Effector memory CD4-positive, alpha-beta T cell (primary cell): ENCODE results near the gene DYRK3.
A peak's percentile ranks its signal among the peaks of the same experiment; 100 is the strongest.
"Not testable (repeated sequence)": the region's sequence is repeated elsewhere in the genome, so short reads cannot be mapped to it uniquely, and the experiment has no call there.

ENCODE experiments used
- DNase-seq, 3 donors: peaks; one replicate each; pipeline ENCODE4 v3.0.0-alpha.2; 2020
- H3K27ac ChIP-seq: 2 replicates; pipeline ENCODE4 v1.7.0; 2013; ENCODE audit warnings: mild to moderate bottlenecking, low read length, moderate library complexity; ENCODE audit not compliant: insufficient read depth, poor library complexity, severe bottlenecking
- H3K27me3 ChIP-seq: replicated peaks from 2 replicates; pipeline ENCODE4 v1.7.0; 2013; ENCODE audit warnings: mild to moderate bottlenecking, low read length; ENCODE audit not compliant: insufficient read depth, control insufficient read depth, poor library complexity, severe bottlenecking
- H3K36me3 ChIP-seq: 2 replicates; pipeline ENCODE4 v1.7.0; 2013; ENCODE audit warnings: mild to moderate bottlenecking, low read length, moderate library complexity; ENCODE audit not compliant: control insufficient read depth, insufficient read depth
- H3K4me1 ChIP-seq: 2 replicates; pipeline ENCODE4 v1.7.0; 2013; ENCODE audit warnings: low read length, mild to moderate bottlenecking; ENCODE audit not compliant: control insufficient read depth, insufficient read depth, poor library complexity, severe bottlenecking
- H3K4me3 ChIP-seq: 2 replicates; pipeline ENCODE4 v1.7.0; 2013; ENCODE audit warnings: low read length, low read depth, mild to moderate bottlenecking; ENCODE audit not compliant: insufficient read depth, poor library complexity, severe bottlenecking
- H3K9me3 ChIP-seq: 2 replicates; pipeline ENCODE4 v1.7.0; 2013; ENCODE audit warnings: mild to moderate bottlenecking, low read length, moderate library complexity; ENCODE audit not compliant: control insufficient read depth

Gene DYRK3

DNA sequence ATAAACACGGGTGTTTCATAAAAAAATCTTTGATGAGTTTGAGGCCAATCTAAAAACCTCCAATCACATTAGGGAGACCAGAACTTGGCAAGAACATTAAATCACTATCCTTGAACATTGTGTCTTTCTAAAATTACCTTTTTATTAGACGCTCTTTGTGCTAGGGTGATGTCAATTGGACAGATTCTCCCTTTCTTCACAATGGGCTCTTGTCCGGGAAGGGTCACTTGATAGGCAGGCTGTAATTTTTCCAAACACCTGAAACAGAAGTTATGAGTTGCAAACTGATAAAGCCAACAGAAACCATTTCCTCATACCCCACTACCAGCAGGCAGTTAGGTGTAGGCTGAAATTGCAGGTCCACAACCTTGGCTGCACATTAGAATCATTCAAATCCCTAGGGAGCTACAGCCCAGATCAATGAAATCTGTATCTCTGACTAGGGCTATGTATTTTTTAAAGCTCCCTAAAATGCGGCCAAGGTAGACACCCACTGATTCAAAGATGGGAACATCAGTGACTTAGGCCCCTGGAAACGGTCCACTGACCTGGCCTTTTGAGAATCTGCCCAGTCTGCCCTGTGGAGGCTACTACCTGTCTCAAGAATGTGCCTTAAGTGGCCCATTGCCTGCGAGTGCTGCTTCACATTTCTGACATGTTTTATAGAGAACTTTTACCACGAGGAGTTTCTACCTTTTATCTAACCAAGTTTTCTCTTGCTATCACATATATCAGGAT lies 39.6 kb upstream of the DYRK3 start:
- H3K27ac ChIP-seq, result no peak overlapping the region
- H3K36me3 ChIP-seq, result peaks cover 71% of the 10 kb centered on the region
- H3K9me3 ChIP-seq, result no peaks in the 10 kb centered on the region
- DNase-seq, result no peak
- no peak overlapping the region for H3K4me3 ChIP-seq
- H3K27me3 ChIP-seq, result no peaks in the 10 kb centered on the region
- H3K4me1 ChIP-seq, result peaks cover 7% of the 10 kb centered on the region

DNA sequence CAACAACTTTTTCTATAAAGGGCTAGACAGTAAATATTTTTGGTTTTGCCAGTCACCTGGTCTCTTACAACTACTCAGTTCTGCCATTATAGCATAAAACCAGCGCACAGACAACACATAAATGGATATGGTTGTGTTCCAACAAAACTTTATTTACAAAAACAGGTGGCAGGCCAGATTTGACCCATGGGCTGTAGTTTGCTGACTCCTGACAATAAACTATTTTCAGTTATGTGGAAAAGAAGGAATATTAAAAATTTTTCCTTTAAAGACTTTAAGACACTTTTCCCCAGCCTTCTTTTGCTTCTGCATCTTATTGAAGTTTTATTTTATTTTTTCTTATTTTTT lies 39.0 kb upstream of the DYRK3 start:
- Histone ChIP-seq H3K4me3 (no peak overlapping the region), H3K4me1 (peaks cover 1% of the 10 kb centered on the region), H3K9me3 (no peaks in the 10 kb centered on the region), H3K36me3 (peaks cover 72% of the 10 kb centered on the region), H3K27ac (no peak overlapping the region), H3K27me3 (no peaks in the 10 kb centered on the region)
- DNase-seq, result no peak

DNA sequence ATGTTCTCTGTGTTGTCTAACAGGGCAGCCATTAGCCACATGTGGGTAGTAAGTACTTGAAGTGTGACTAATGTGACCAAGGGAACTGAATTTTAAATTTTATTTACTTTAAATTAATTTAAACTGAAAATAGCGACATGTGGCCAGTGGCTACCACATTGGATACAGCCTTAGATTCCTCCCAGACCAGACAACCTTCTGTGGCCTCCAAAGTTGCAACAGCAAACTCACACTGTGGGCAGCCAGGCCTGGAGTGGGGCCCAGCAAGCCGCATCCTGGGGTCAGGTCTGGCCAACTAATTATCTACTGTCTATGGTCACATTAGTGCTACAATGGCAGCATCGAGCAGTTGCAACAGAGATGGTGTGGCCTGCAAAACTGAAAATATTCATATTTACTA lies 34.8 kb upstream of the DYRK3 start:
- H3K27me3 ChIP-seq, result no peaks in the 10 kb centered on the region
- no peaks in the 10 kb centered on the region for H3K9me3 ChIP-seq
- H3K4me3 ChIP-seq, result no peak overlapping the region
- peaks cover 86% of the 10 kb centered on the region for H3K36me3 ChIP-seq
- no peak overlapping the region for H3K27ac ChIP-seq
- DNase-seq, result no peak
- no peaks in the 10 kb centered on the region for H3K4me1 ChIP-seq

DNA sequence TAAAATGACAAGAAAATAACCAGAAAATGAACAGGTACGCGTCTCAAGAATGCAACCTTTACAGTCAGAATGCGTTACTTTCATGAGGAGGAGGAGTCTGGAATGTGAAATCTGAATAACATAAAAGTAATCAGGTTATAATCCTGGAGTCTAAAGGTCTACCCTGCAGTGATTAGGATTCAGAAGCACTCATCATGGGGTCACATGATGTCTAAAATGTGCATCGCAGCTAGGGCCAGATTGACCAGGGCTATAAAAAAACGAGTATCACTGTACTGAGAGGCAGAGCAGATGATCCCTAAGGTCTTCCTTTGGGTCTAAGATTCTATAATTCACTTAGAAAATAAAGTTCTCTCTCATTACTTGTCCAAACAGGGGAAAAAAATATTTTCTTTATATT lies 30.5 kb upstream of the DYRK3 start:
- Histone ChIP-seq H3K27me3 (no peaks in the 10 kb centered on the region), H3K36me3 (peaks cover 78% of the 10 kb centered on the region), H3K4me1 (no peaks in the 10 kb centered on the region), H3K27ac (no peak overlapping the region), H3K9me3 (no peaks in the 10 kb centered on the region), H3K4me3 (no peak overlapping the region)
- no peak for DNase-seq

DNA sequence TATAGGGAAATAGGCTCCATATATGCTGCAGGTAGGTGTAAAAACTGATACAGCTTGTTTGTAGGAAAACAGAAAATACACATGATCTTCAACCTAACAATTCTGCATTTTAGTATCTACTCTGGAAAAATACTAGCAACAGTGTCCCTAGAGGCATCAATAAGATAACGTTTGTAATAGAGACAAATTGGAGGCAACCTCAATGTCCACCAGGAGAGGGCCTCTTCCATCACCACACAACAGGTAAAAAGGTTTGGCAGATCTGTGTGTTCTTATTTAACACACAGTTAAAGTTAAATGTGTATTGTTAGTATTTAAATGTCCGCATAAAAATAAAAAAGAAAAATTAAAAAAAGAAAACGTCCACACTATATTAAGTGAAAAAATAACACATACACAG lies 28.5 kb upstream of the DYRK3 start:
- no peaks in the 10 kb centered on the region for H3K9me3 ChIP-seq
- DNase-seq, result no peak
- H3K36me3 ChIP-seq, result peaks cover 66% of the 10 kb centered on the region
- no peak overlapping the region for H3K4me3 ChIP-seq
- H3K27ac ChIP-seq, result no peak overlapping the region
- no peaks in the 10 kb centered on the region for H3K27me3 ChIP-seq
- H3K4me1 ChIP-seq, result peaks cover 6% of the 10 kb centered on the region

DNA sequence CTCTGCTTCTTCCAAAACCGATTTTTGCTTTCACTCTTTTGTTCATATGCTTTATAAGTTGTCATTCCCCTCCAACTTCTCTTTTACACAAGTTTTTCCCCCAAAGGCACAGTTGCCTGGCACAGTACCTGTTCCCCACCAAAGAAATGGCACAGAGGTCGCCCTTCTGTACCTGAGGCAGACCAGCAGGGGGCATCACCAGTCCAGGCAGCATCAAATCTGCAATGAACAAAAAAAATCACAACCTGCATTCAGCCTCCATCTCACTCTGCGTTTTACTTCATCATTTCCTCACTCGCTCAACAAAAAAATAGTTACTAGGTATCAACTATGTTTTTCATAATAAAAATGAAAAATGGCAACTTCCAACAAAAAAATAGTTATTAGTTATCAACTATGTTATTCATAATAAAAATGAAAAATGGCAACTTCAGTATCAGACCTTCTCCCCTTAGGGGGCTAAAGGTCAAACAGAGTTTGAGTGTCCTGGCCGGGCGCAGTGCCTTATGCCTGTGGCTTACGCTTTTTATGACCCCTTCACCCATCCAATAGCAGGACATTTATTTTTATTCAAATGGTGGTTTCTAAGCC lies 27.1 kb upstream of the DYRK3 start:
- no peaks in the 10 kb centered on the region for H3K9me3 ChIP-seq
- H3K4me1 ChIP-seq, result peaks cover 6% of the 10 kb centered on the region
- peaks cover 53% of the 10 kb centered on the region for H3K36me3 ChIP-seq
- no peaks in the 10 kb centered on the region for H3K27me3 ChIP-seq
- no peak overlapping the region for H3K4me3 ChIP-seq
- DNase-seq, result peak; percentile 27 to 43 (median 28)
- H3K27ac ChIP-seq, result no peak overlapping the region

DNA sequence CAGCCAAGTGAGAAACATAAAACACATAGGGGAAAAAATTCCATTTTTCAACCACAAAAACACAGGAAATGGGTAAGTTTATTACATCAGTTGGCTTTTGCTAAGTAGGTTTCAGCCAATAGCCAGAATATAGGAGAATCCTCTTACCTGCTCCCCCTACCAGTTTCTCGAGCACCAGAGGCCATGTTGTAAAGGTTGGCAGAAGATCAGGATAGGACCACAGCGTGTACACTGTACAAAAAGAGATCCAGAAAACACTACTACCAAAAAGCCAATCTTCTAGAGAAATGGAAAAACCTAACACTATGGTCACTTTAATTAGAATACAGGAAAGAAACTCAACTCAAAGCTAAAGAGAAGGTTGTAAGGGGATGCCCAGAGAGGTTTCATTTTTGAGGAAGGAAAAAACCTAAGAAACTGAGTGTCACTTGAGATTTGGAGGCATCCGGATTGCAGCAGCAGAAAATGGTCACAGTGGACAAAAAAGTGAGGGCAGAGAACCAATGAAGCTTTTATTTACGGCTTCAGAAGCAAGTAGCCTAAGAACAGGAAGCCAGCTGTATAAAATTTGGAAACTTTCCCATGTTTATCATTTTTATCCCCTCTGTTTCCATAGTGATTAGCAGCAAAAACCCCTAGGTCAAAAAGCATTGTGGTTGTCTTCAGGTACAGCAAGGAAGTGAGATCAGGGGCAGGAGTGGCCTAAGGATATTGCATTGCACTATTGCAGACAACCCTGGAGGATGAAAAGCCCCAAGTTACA lies 25.9 kb upstream of the DYRK3 start:
- H3K4me1 ChIP-seq, result peaks cover 6% of the 10 kb centered on the region
- no peaks in the 10 kb centered on the region for H3K9me3 ChIP-seq
- H3K4me3 ChIP-seq, result no peak overlapping the region
- H3K27me3 ChIP-seq, result no peaks in the 10 kb centered on the region
- no peak overlapping the region for H3K27ac ChIP-seq
- peaks cover 45% of the 10 kb centered on the region for H3K36me3 ChIP-seq
- DNase-seq, result no peak

DNA sequence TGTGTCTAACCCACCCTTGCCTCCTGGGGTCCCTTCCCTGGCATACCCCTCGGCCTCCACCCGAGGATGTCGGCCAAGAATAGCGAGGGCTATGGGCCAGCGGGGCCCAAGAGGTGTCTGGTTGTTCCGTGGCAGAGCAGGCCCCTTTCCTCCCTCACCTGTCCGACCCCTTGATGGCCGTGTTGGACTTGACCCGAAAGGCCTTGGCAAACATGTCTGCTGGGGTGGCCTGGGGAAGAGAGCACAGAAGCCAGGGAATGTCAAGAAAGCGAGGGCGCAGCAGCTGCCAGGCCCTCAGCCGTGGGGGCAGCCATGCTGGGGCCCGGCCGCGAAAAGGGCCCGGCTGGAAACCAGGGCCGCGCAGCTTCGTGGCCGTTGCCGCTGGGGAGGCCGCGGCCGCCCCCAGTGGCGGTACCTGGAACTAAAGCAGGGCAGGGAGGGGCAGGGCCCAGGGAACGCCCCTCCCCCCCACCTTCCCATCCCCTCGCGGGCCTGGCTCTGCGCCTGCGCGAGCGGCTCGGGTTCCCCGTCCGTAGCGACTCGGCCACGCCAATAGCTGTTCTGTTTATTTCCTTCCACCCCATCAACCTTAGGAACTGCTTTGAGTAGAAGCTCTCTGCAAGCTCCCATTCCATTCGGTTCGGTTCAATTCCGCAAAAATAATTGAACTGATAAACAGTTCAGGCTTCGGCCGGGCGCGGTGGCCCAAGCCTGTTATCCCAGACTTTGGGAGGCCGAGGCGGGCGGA lies 23.0 kb upstream of the DYRK3 start, which contains the start of gene EIF2D:
Gene EIF2D (minus strand): TSS at position 337 of the 748 bp plus-strand sequence. CDS start 123 bp downstream, at position 214.
- peak within 1 kb of the TSS; percentile 76 for H3K27ac ChIP-seq
- H3K4me3 ChIP-seq, result peak within 1 kb of the TSS; percentile 59
- peaks cover 18% of the 10 kb centered on the region for H3K36me3 ChIP-seq

DNA sequence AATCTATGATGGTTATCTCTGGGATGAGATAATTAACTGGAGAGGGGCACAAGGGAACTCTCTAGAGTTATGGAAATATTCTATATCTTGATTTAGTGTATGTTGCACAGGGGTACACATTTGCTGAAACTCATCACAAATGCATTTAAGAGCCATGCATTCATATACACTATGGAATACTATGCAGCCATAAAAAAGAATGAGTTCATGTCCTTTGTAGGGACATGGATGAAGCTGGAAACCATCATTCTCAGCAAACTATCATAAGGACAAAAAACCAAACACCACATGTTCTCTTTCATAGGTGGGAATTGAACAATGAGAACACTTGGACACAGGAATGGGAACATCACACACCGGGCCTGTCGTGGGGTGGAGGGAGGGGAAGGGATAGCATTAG lies 8.9 kb upstream of the DYRK3 start:
- DNase-seq, H3K27ac ChIP-seq, H3K9me3 ChIP-seq, H3K36me3 ChIP-seq, H3K4me1 ChIP-seq, H3K27me3 ChIP-seq, H3K4me3 ChIP-seq: not testable (repeated sequence)

More for the DNA sequence above, 23.0 kb upstream of the DYRK3 start, which contains the start of gene EIF2D:
- DNase-seq, result peak; percentile 86 to 91 (median 86)
- Histone ChIP-seq H3K4me1 (peaks cover 6% of the 10 kb centered on the region), H3K27me3 (no peaks in the 10 kb centered on the region), H3K9me3 (no peaks in the 10 kb centered on the region)
